Astrocyte of the spinal cord (primary cell): ENCODE measurements around the gene ARMS2.

Experiments used
- DNase-seq: peaks from one replicate; pipeline ENCODE4 v3.0.0; 2011; ENCODE audit warnings: low read depth, low spot score
- H3K4me3 ChIP-seq: 2 replicates; pipeline ENCODE4 v1.5.1; 2011; ENCODE audit warnings: low read depth, mild to moderate bottlenecking, low read length, moderate library complexity
- in situ Hi-C: cut with HindIII; loops from 2 replicates; pipeline ENCODE4 v1.10.0; 2017; ENCODE audit warnings: low sequenced_read_pairs
- TF ChIP-seq, protein P1 (sequence below): IDR thresholded peaks from 2 replicates; pipeline ENCODE4 v1.5.1; 2012; ENCODE audit warnings: low read depth, mild to moderate bottlenecking, low read length, inconsistent platforms

The ARMS2 gene

DNA sequence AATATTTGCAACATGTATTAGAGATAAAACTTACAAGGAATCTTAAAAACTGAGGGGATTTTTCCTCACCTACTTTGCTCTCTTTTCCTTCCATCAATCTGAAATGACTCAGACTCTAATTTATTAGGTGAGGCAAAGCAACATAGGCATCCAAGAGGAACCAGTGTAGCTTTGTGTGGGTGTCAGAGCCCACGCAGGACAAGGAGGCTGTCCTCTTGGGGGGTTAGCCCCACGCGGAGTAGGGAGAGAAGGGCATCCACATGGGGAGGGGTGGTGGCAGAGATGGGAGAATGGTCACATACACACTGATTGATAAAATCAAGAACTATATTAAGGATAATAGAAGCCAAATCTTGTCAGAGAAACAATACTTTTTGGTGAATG lies 33.8 kb upstream of the ARMS2 start:
- H3K4me3 ChIP-seq, result no peak overlapping the region
- in situ Hi-C loops, result no loop called here
- no peak for DNase-seq
- TF ChIP-seq, protein P1, sequence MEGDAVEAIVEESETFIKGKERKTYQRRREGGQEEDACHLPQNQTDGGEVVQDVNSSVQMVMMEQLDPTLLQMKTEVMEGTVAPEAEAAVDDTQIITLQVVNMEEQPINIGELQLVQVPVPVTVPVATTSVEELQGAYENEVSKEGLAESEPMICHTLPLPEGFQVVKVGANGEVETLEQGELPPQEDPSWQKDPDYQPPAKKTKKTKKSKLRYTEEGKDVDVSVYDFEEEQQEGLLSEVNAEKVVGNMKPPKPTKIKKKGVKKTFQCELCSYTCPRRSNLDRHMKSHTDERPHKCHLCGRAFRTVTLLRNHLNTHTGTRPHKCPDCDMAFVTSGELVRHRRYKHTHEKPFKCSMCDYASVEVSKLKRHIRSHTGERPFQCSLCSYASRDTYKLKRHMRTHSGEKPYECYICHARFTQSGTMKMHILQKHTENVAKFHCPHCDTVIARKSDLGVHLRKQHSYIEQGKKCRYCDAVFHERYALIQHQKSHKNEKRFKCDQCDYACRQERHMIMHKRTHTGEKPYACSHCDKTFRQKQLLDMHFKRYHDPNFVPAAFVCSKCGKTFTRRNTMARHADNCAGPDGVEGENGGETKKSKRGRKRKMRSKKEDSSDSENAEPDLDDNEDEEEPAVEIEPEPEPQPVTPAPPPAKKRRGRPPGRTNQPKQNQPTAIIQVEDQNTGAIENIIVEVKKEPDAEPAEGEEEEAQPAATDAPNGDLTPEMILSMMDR, result no peak

DNA sequence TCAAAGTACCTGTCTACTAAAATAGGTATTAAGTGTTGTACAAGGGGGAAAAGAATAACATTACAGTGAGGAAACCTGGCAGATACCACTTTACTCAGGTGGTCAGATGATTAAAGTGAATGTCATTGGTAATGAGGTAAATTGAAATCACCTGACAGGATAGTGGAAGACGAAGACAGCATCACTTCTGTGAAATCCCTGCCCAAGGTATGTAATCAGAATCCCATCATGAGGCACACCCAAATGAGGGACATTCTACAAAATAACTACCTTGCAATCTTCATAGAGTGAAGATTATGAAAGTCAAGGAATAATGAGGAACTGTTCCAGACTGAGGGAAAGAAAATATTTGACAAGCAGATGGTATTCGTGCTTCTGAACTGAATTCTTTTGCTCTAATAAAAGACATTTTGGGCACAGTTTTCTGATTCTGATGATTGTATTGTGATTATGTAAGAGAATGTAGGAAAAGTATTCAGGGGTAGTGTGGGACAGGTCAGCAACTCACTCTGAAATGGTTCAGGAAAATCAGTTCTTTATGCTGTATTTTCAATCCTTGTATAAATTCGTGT lies 33.3 kb upstream of the ARMS2 start:
- in situ Hi-C loops, result no loop called here
- TF ChIP-seq, protein P1, result no peak
- H3K4me3 ChIP-seq, result no peak overlapping the region
- DNase-seq, result no peak

DNA sequence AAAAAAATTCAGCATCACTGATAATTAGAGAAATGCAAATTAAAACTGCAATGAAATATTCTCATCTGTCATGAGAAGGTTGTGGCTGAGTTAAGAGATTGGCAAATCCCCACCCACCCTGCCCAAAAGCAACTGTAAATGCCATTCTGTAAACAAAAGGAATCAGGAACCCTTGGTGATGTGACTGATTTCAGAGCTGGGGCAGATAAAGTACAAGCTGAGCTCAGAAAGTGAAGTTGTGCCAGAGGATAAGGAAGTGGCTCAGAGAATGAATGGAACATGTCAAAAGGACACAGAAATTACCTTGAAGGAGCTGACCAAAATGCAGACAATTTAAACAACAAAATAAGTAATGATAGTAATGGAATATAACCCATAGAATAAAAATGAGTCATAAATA lies 32.7 kb upstream of the ARMS2 start:
- in situ Hi-C loops, result no loop called here
- no peak overlapping the region for H3K4me3 ChIP-seq
- no peak for DNase-seq
- TF ChIP-seq, protein P1, result no peak

DNA sequence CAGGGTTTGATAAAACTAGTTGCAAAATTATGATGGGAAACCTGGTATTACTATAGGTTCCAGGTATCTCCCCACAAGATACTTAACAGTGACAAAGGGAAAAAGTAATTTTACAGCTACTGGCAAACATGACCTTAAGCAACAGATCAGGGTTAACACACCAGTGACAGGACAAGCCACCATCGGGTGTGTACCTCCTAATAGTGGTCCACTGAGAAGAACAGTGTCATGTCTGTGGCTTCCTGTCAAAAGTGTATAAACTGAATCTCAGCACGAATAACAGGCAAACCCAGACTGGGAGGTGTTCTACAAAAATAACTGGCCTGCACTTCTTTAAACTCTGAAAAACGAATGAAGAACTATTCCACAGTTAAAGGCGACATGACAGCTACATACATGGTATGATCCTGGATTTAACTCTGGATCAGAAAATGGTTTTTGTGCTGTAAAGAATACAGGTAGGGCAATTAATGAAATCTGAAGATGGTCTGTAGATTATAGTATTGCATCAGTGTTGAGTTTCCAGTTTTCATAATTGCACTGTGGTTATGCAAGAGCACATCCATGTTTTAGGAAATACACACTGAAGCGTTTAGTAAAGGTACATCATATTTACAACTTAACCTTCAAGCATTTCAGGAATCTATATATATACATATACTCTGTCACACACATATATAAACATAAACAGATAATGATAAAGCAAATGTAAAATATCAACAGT lies 32.0 kb upstream of the ARMS2 start:
- in situ Hi-C loops, result no loop called here
- TF ChIP-seq, protein P1, result no peak
- no peak for DNase-seq
- H3K4me3 ChIP-seq, result no peak overlapping the region

DNA sequence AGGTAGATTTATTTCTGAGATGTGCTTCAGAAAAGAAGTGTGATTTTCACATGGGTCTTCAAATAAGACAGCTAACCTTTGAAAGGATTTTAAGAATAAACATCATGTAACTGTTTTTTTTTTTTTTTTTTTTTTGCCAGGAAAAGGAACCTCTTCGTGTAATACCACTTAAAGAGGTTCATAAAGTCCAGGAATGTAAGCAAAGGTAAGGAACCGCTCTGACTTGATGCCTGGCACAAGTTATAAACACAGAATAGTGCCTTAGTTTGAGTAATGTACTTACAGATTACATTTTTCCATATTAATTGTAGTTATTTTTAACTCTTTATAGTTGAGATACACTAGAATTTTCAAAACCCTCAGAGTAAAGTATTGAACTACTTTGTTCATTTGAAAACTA lies 30.4 kb upstream of the ARMS2 start:
- H3K4me3 ChIP-seq, result no peak overlapping the region
- in situ Hi-C loops, result no loop called here
- TF ChIP-seq, protein P1, result no peak
- no peak for DNase-seq

DNA sequence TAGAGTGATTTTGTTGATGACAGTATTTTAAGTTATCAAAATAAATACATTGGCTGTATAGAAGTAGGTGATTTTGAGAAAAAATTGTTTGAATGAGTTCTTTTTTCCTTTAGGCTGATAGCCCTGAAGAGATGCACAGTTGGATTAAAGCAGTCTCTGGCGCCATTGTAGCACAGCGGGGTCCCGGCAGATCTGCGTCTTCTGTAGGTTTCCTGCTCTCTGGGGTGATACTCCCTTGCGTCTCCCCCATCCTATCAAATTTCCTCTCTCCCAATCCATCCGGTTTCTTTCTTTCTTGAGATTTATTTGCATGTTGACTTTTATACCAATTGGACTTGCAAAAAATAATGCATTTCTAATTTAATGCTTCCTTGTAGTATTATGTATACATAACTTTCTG lies 27.6 kb upstream of the ARMS2 start:
- in situ Hi-C loops, result no loop called here
- no peak overlapping the region for H3K4me3 ChIP-seq
- TF ChIP-seq, protein P1, result no peak
- no peak for DNase-seq
